ENCODE results near the gene LY6G6D. TPM values are rescaled to one million over a fixed set of nuclear protein-coding genes. Genes with fewer than 3 reads are reported as not detected.

Gene LY6G6D
- total RNA-seq, 2 donors from 2014 or later = not detected

DNA sequence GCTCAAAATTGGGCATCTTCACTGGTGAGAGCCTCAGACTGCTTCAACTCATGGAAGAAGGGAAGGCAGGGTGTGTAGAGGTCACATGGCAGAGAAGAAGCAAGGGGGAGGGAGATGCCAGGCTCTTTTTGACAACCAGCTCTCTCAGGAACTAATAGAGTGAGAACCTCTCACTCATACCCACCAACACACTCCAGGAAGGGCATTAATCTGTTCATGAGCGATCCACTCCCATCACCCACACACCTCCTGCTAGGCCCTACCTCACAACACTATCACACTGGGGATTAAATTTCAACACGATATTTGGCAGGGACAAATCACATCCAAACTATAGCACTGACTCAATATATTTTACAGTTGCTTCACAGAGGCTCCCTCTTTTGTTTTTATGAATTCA, 26.7 kb downstream of the LY6G6D start:
- DNase-seq (no peak), ATAC-seq (no peak)
- intact Hi-C loops (cut with DNase I, micrococcal nuclease) = no loop called here

DNA sequence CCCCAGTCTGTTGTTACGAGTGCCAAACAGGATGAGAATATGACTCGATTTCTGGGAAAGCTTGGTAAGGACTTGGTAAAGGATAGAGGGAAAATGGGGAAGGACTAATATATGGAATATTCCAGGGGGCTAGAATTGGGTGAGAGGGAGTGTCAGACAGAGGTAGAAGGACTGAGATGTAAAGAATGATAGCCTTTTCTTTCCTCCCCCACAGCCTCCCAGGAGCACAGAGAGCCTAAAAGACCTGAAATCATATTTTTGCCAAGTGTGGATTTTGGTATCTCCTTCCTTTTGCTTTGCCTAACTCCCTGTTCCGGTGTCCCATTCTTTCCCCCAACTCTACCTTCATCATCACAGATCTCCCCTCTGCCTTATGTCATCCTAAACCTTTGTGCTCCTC, 27.7 kb downstream of the LY6G6D start:
- no peak for DNase-seq
- intact Hi-C loops (cut with DNase I, micrococcal nuclease) = no loop called here
- no peak for ATAC-seq

DNA sequence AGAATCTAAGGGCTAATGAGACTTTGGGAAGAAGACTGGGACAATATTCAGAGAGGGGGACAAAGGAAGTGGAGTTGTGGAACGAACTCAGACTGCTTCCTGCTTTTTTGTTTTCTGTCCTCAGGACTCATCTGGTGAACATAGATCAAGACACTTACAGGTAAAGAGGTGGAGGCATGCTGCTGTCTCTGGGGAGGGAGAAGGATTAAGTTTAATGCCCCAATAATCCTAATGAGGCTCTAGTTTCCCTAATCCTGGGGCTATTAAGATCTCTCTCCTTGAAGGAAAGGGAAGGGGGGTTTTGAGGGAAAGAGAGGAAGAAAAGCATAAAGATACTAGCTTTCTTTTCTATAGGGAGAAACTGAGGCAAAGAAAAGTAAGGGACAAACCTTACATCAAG, 29.3 kb downstream of the LY6G6D start:
- DNase-seq (no peak), ATAC-seq (no peak)
- intact Hi-C loops (cut with DNase I, micrococcal nuclease) = no loop called here

DNA sequence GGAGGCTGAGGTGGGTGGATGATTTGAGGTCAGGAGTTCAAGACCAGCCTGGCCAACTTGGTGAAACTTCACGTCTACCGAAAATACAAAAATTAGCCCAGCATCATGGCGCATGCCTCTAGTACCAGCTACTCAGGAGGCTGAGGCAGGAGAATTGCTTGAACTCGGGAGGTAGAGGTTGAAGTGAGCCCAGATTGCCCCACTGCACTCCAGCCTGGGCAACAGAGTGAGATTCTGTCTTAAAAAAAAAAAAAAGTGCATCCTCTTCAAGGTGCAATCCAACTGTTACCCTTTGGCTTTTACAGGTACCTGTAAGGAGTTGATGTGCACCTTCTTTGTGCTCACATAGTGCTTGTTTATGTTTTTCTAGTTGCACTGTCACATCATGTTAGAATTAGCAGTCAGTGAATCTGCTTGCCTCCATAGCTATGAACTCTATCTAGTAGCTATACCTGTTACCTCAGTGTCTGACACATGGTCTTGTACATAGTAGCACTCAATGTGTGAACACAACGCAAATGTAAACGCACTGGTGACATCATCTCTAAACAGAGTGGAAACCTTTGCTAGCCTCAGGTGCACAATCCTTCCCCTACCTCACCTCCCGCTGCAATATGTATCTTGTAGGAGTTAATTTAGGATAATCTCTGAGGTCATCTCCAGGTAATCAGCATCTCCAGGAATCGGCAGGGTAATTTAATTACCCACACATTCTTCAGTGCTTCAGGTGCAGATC, 34.3 kb downstream of the LY6G6D start:
- no peak for DNase-seq
- no peak for ATAC-seq
- intact Hi-C loops (cut with DNase I, micrococcal nuclease) = no loop called here

DNA sequence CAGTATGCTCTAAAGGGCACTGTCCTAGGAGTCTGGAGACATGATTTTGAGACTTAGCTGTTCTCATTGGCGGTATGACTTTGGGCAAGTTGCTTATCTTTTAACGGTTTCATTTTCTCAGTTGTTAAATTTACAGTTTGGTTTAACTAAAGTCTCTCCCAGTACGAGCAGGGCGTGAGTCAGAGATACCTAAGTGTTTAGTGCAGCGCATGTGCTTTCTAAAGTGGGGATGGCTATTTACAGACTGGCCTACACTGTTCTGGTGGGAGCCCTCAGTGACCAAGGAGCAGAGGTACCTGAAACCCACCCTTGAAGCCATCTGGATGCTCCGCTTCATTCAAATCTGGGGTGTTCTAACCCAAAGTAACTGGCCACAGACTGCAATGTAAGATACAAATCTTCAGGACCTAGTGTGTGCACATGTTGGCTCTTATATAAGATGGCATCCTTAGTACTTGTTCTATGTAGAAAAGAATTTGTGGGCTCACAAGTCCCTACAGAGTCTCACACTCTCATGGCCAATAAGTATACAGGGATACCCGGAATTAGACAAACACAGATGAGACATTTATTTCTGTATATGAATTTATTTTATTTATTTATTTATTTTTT, 35.4 kb downstream of the LY6G6D start:
- DNase-seq = no peak
- intact Hi-C loops (cut with DNase I, micrococcal nuclease) = no loop called here
- ATAC-seq = no peak

DNA sequence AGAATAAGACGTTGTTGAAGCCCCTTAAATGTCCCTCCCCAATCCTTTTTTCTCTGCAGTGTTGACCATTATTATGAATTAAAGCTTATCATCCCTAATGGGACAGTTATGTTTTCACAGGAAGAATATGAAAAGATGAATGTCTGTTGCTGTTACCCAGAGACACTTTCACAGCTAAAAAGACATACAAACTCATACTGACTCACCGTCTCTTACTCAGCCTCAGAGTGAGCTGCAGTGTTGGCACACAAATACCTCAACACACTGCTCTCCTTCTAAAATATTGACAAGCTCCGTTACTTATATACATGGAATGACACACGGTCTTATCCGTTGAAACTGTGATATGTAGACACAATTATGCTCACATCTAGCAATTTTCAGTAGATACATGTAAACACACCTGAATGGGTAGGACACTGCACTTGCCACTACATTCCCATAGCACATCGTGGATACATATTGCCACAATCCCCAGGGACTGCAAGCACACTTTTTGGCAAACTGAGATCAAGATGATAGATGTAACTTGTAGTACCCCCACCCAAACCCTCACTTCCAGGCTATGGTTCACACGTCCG, 37.7 kb downstream of the LY6G6D start:
- DNase-seq = no peak
- ATAC-seq = no peak
- intact Hi-C loops (cut with DNase I, micrococcal nuclease) = no loop called here

DNA sequence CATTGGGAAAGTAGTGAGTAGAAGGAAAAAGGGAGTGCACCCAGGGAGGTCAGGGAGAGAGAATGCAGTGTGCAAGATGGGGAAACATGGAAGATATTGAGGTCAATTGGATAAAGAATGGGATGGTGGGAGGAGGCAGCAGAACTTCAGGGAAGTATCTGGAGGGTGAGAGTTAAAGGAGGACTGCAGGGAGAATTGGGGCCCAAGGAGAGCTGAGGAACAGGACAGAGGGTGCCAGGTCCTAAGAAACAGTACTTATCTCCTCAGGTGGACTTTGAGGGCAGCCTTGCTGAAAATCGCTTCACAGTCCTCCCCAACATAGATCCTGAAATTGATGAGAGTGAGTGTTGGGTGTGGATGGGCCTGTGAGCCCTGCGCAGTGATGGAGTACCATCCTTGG, 43.1 kb downstream of the LY6G6D start:
- intact Hi-C loops (cut with DNase I, micrococcal nuclease) = no loop called here
- ATAC-seq = no peak
- DNase-seq = no peak

DNA sequence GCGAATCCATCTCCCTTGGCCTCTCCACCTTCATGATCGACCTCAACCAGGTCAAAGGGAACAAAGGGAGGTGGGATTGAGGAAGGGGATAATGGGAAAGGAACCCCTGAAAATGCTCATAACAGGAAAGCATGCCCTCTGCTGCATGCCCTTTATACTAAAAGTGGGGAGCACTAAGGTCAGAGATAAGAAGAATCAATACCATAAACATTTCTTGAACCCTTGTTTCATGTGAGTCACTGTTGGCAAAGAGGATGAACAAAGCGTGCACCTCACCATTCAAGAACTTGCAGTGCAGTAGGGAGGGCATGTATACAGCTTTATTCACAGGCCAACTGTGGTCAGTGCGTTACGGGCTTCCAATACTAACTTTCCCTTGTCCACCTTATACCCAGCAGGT, 45.6 kb downstream of the LY6G6D start:
- no peak for DNase-seq
- no peak for ATAC-seq
- intact Hi-C loops (cut with DNase I, micrococcal nuclease) = no loop called here

DNA sequence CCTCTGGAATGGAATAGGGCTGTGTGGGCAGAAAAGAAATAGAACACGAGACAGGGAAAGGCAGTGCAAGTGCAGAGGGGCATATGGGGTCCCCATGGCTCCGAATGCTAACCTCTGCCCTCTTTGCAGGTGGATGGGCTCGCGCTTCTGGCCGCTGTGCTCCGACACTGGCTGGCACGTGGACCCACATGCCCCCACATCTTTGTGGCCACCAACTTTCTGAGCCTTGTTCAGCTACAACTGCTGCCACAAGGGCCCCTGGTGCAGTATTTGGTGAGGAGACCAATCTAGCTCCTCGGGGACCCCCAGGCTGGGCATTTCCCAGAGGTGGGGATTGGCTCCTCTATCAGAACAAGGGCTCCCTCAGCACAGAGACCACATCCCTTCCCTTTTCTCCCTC, 46.2 kb downstream of the LY6G6D start:
- intact Hi-C loops (cut with DNase I, micrococcal nuclease) = no loop called here
- DNase-seq (no peak), ATAC-seq (no peak)

DNA sequence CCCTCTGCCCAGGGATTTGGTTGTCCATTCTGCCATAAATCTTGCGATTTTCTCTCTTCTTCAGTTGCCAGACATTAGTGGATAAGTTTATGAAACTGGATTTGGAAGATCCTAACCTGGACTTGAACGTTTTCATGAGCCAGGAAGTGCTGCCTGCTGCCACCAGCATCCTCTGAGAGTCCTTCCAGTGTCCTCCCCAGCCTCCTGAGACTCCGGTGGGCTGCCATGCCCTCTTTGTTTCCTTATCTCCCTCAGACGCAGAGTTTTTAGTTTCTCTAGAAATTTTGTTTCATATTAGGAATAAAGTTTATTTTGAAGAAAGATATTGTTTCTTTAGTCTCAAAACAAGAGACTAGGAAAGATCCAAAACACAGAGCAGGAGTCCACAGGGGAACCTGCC, 47.2 kb downstream of the LY6G6D start, which contains the start of gene SAPCD1:
TSS of gene SAPCD1 (plus strand) at position 301 of the 400 bp plus-strand sequence. CDS start 399 bp downstream, outside the sequence.
- intact Hi-C loops (cut with DNase I, micrococcal nuclease) = no loop called here
- DNase-seq (no peak), ATAC-seq (no peak)

DNA sequence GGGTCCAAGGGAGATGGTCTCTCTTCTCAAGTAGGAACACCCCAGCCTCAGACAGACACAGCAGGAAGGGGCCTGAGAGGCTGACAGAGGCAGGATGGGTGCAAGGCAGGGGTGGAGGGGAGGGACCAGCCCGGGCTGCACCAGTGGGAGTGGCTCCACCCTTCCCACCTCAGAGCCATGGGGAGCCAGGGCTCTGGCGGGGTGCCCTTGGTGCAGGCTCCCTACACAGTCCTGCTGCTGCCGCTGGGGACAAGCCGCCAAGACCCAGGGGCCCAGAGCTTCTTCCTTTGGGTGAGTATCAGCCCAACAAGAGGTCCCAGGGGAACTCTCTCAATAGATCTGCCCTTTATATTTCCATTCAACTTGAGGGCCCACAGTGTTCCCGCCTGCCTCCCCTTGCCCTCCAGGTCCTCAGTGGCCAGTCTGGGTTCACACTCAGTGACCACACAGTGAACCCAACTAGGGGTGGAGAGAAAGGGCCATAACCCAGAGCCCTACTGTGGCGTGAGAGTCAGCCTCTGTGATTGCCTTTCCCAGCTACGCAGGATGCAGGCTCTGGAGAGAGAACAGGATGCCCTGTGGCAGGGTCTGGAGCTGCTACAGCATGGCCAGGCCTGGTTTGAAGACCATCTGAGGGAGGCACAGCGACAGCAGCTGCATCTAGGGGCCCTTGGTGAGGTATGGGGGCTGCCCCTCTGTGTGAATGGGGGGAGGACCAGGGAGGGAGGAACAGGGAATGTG, 47.9 kb downstream of the LY6G6D start:
- DNase-seq = no peak
- intact Hi-C loops (cut with DNase I, micrococcal nuclease) = no loop called here
- ATAC-seq = no peak

DNA sequence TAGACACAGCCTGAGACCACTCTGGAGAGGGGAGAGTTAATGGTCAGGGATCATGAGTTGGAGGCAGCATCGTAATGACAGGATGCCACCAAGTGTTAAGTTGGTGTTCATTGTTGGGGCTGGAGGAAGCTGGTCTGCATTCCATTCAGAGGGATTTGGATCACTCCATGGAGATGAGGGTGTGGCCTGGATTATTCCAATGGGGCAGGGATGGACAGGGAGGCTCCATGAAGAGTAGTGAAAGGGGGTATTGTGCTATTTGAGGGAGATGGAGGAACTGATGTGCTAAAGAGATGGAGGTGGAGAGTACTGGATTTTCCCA, 48.4 kb downstream of the LY6G6D start:
- DNase-seq (no peak), ATAC-seq (peak; percentile 40)
- intact Hi-C loops (cut with DNase I, micrococcal nuclease) = no loop called here

DNA sequence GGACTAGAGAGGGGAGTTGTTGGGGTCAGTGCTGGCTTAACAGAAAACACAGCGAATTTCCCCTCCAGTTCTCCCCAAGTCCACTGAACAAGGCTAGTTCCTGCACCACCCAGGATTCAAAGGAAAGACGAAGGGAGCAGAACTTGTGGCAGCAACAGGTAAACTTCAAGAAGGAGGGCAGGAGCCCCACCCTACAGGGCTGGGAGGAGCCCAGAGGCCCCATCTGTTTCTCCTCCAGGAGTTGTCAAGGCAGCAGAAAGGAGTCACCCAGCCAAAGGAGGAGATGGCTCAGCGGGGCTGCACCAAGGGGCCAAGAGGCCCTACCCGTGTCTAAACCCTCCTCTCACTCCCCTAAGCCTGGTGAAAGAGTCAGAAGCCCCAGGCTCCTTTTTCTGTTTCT, 49.0 kb downstream of the LY6G6D start:
- ATAC-seq (peak; percentile 19), DNase-seq (no peak)
- intact Hi-C loops (cut with DNase I, micrococcal nuclease) = no loop called here

DNA sequence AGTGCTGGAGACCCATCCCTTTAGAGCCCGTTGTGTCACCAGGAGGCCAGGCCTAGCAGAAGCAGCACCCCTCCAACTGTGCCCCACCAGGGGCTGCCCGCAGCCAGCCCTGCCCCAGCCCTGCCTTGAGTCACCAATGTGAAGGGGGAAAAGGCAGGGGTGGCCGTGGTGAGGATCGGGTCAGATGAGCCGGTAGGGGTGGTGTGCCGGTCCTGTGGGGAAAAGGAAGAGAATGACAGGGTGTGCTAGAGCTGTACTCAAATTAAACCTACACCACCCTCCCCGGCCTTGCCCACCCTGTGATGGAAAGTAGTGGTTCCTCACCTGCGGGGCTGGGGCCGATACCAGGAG, 50.4 kb downstream of the LY6G6D start:
- intact Hi-C loops (cut with DNase I, micrococcal nuclease) = loop anchor here in 1 of 2 donors (5.0 kb wide), 1 partner anchor 83 kb away; the partner anchor contains the start of gene LY6G5C
- no peak for ATAC-seq

DNA sequence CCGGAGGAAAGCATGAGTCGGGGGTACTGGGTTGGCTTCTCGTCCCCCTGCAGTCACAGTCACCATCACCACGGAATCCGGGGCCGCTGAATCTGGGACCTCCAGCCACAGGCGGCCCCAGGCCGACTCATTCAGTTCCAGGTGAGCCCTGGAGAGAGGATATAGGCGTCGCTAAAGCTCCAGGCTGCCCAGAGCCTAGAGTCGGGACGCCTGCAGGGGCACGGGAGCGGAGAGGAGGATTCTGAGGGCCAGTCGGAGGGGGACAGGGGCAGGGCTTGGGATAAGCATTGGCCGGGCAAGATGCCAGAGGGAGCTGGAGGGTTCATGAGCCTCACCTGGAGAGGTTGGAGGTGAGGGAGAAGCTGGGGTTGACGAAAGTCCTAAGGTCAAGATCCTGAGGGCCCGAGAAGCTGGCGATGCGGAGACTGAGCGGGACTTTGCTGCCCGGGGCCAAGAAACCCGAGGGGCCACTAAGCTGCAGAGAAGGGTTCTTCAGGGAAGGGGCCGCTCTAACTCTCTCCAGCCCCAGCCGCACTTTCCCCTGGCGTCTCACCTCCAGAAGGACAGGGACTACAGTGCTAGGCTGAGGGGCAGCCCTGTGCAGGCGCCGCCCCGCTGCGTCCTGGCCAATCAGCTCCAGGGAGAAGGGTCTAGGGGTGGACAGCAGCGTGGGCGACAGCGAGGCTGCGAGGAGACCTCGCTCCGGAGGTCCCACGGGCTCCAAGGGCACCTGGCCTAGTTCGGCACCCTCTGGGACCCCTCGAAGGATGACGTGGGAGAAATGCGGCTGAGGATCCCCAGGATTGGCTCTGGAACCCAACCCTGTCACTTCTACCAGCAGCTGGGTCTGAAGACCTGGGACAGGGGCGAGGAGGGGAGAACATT, 51.0 kb downstream of the LY6G6D start:
- ATAC-seq (no peak), DNase-seq (peak in 1 of 2 donors; percentile 44)
- intact Hi-C loops (cut with DNase I, micrococcal nuclease) = loop anchor here in 1 of 2 donors (5.0 kb wide), 1 partner anchor 84 kb away; the partner anchor contains the start of gene LY6G5C

More for the DNA sequence above, 50.4 kb downstream of the LY6G6D start:
- DNase-seq = no peak

DNA sequence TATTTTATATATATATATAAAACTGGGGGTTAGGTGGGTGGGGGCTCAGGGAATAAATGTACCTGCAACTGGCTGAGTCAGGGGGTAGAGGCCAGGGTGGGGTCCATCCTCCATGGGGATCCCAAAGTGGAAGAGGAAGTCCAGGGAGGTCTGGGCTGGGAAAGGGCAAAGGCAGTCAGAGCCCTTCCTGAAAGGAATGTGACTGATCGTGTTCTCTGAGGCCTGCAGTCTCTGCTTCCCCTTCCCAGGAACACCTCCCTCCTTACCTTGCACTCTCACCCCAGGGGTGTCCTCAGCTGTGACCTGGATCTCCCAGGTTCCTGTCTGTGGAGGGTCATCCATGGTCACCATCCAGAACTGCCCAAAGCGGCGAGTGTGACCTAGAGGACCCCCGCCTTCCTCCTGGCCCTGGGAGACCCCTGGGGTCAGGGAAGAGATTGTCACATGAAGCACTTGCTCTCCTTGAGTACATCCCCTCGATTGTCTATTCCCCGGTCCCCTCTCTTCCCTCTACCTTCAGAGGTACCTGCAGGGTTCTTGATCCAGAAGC, 52.0 kb downstream of the LY6G6D start:
- intact Hi-C loops (cut with DNase I, micrococcal nuclease) = loop anchor here in 1 of 2 donors (5.0 kb wide), 1 partner anchor 85 kb away; the partner anchor contains the start of gene LY6G5C
- no peak for ATAC-seq
- no peak for DNase-seq

All from left colon (tissue), 2 donors.